NCI-H2107 treated with DMSO at 0.1 percent for 48 hours (cell line): ENCODE results near the gene CAPZB.

Experiments
- DNase-seq: peaks from one replicate; lab custom pipeline; 2025; ENCODE audit not compliant: unreplicated experiment; lab: John Stamatoyannopoulos, UW

CAPZB gene

DNA sequence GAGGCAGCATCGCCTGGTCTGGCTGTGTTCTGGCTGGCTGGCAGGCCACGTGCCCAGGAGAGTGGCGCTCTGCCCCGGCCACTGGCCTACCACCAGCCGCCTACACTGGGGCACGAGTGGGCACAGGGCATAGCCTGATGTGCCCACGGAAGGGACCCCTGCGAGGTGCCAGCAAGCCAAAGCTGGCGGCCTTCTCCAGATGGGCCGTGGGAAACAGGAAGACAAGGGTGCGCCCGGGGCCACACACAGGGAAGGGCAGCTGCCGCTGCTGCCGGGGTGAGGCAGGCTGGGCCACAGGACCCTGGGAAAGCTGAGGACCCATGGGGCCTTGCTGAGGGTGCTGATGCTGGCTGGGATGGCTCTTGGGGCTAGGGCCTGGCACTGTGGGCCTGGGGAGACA is 132.5 kb downstream of the CAPZB start:
- DNase-seq: no peak

DNA sequence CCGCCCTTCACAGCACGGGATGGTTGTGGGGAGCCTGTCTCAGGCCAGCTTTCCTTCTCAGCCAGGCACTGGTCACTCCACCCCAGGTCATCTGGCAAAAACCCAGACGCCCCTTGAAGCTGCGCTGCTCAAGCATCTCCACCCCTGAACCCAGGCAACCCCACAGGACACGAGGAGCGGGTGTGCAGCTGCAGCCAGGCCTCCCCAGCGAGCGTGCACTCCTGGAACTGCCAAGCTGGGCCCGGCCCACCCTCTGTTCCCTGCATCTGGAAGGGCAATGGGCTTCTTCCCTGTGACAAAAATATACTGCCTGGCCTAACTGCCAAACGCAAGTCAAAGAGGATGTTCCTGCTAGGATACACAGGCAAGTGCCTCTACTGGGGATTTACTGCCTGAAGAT is 133.5 kb downstream of the CAPZB start:
- DNase-seq: no peak

DNA sequence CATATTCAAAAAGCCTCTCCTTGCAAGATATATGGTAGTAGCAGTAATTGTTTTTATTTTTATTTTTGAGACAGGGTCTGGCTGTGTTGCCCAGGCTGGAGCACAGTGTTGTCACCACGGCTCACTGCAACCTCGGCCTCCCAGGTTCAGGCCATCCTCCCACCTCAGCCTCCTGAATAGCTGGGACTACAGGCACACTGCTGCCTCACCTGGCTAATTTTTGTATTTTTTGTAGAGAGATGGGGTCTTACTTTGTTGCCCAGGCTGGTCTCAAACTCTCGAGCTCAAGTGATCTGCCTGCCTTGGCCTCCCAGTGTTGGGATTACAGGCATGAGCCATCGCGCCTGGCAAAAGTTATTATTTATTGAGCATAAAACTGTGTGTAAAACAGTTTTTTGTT is 134.8 kb downstream of the CAPZB start:
- no peak for DNase-seq

DNA sequence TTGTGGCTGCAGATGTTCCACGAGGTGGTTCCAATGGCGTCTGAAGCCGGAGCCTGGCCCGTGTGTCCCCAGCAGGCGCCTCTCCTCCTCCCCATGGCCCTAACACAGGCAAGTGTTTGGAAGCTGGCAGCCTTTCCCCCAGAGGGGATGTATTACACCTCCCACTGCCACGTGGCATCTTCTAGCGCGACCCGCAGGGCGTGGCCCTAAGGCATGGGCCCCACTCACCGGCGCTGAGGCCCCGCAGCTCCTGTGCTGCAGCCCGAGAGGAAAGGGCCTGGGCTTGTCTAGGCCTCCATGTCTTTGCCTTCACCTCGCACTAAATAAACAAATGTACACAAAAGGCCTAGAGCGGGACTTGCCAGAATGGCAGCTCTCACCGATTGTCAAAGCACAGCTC is 135.3 kb downstream of the CAPZB start:
- DNase-seq: no peak

DNA sequence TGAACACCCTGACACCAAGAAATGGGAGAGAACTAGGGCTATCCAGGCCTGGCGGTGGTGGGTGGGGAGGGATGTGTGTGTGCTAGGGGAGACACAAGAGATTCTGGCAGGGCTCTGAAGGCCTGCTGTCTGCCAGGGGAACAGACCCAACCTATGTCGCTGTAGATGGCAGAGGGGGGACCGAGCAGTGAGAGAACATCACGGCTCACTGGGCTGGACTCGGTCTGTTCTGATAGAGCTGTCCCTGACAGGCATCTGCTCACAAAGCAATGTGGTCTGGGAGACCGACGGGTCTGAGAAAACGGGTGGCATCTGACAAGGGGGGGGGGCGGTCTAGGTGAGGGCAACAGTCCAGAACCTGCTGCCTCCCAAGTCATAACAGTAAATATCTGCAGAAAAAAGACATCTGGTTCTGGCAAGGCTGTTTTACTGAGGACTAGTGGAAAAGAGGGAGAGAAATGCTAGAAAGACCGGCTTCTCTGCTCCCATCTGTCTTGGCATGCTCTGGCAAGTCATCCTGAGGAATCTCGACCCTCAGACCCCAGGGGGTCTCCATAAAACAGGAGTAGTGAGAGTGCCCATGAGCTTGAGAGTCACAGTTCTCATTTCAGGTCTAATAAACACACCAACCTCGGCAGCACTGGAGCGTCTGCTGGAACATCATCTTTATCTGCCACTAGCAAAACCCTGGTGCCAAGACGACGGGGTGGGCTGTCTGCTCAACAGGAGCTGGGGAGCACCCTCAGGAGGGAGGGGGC is 136.7 kb downstream of the CAPZB start:
- DNase-seq: no peak

DNA sequence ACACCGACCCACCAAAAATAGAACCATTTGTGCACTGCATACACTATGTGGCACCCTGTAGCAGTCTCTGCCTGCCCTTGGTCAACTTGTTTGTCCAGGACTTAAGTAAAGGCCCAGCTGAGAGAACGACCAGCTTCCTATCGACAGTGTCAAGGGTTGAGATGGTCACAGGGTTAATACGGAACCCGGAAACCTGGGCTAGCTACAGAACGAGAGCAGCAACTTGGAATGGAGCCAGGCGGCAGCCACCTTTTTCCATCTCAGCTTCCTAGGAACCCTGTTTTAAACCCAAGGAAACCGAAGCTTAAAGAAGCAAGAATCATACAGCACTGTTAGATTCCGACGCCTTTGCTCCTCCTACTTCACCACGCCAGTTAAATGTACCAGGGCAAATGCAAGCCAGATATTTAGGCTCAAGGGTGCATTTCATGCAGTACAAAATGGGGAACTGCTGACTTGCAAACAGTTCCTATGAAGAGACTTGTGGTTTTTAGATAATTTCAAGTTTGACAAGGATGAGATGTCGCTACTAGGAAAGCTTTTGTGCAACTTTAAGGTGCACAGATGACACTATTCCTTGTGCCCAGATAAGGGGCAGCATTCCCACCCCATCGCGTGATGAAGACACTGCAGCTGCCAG is 137.7 kb downstream of the CAPZB start:
- no peak for DNase-seq

DNA sequence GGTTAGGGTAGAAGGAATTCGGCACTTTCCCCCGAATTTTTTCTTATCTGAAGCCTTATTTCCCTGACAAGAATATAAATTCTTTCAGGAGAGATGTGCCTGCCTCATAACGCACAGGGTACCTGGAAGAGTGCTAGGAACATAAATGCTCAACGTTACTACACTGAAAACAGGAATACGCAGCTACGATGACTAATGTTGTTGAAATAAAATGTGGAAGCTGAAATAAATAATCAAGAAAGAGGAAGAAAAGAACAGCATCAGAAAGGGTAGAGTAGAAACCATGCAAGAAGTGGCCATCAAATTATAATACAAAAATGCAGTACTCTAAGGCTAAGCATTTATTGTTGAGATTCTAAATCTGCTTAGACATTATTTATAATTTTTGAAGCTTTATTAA is 139.3 kb downstream of the CAPZB start:
- DNase-seq: no peak

DNA sequence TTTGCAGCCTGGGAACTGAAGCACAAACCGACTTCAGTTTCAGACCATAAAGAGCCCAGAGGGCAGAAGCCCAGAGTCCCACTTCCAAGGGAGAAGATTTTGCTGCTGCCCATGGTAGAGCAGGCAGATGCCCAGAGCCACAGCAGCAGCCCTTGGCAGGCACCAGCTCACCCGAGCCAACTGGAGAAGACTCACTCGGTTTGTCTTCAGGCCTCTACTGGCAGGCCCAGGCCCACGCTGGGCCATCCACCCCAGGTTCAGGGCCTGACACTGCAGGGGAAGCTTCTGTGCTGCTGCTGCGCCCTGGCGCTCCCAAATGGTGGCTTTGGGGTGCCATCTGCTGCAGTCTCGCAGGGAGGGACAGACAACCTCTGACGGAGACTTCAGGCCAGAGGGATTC is 139.9 kb downstream of the CAPZB start:
- no peak for DNase-seq

DNA sequence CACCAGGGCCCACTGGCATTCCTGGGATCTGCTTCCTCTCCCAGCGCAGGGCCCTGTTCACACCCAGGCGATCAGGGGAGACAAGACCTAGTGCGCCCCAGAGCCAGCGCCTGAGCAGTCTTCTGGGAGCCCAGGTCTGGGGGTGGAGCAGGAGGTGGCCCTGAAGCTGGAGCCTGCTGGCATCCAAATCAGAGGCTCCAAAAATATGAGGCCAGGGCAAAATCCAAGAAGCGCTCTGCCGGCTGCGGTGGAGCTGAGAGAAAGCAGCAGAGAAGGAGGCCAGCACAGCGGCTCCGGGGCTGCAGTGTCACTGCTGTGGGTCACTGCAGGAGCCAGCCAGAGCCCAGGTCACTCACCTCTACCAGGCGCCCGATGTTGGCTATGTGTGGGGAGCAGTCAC is 140.5 kb downstream of the CAPZB start:
- DNase-seq: no peak

DNA sequence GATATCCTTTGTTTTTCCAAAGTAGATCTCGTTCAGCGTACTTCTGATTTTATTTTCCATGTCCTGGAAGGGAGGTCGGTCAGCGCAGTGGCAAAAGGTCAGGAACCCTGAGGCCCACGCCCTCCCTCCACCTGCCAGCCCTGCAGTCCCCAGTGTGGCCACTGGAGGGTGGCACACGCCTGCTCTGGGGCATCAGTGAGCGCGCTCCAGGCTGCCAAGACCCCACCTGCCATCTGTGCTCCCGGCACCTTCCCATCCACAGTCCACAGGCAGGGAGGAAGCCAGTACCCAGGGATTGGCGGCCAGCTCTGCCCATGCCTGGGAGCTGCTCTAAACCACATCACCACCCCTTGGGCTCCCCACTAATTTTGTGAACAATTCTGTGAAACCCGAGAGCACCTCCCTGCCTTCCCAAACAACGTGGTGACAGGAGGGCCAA is 140.9 kb downstream of the CAPZB start:
- peak; percentile 51 for DNase-seq

DNA sequence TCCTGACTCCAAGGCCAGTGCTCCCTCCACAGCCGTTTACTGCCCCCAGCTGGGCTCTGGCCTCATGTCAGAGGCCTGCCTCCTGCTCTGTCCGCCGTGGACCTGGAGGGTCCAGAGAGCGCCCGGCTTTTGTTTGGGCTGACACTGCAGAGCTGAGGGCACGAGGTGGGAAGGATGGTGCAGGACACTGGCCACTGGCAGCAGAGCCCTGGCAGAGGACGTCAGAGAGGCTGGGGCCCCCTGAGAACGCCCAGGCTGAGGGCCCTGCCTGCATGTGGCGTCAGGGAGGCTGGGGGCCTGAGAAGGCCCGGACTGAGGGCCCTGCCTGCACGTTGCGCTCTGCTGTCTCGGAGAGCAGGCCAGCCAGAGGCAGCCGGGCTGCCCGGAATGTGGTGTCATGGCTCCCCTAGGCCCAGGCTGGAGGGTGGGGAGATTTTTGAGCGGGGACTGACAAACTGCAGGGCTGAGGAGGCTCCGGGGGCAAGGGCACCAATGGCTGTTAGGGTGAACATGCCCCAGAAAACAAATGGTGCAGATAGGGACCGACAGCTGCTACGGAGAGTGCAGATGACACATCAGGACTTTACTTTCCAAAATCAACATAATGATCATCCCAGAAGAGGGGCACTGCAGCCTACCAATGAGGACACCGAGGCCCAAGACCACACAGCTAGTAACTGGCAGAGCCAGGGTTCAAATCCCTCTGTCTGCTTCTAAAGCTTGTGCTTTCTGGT is 141.6 kb downstream of the CAPZB start:
- no peak for DNase-seq

DNA sequence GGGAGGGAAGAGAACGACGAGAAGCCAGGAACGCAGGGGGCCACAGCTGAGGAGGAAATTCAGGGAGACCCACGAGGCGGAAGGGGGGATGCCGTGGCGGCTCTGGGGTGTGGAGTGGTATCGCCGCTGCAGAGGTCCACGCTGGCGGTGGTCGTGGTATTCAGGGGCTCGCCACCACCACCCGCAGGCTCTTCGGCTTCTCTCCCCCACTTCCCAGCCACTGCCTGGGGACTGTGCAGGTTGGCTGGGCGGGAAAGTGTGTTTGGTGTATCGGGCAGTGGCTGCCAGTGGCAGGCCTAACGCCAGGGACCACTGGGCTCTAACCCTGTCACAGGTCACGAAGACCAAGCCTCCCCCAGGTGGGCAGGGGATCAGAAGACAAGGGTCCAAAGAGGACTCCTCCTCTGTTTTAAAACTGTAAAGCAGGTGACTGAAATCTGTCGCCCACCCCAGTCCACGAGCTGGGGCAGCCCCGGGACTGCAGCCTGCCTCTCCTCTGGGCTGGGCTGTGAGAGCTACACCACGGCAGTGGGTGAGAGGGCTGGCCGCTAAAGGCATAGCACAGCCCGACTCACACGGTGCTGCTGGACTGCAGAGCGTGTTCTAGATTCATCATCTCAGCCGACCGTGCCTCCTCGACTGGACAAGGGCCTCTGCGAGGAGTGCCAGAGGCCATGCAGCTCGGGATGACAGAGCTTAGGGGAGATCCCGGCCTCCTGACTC is 142.3 kb downstream of the CAPZB start:
- DNase-seq: no peak

DNA sequence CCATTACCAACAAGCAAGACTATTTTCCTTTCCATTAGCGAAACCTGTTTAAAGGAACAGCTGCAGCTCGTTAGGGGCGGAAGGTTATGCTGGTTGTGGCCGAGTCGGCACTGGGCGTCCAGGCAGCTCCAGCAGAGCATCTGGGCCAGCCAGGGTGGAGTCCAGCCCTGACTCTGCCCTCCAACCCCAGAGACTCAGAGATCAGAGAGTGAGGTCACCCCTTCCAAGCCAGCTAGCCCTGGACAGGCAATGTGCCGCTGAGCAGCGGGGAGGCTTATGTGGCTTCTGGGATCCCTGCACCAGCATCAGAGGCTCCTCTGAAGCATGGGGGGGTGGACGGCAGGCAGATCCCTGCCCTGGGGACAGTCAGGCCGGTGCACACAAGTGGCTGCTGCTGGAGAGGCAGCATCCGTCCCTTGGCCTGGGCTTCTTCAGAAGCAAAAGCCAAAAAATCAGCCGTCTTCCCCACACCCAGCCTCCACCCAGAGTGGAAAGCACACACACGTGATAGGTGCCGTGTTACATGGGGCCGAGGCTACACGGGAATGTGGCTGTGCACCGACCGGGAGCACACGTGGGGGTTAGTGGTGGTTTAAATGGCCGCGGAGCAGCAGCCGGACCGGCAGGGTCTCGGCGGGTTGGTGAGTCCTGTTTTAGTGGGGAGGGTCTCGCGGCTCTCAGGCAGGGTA is 143.1 kb downstream of the CAPZB start:
- DNase-seq: no peak

DNA sequence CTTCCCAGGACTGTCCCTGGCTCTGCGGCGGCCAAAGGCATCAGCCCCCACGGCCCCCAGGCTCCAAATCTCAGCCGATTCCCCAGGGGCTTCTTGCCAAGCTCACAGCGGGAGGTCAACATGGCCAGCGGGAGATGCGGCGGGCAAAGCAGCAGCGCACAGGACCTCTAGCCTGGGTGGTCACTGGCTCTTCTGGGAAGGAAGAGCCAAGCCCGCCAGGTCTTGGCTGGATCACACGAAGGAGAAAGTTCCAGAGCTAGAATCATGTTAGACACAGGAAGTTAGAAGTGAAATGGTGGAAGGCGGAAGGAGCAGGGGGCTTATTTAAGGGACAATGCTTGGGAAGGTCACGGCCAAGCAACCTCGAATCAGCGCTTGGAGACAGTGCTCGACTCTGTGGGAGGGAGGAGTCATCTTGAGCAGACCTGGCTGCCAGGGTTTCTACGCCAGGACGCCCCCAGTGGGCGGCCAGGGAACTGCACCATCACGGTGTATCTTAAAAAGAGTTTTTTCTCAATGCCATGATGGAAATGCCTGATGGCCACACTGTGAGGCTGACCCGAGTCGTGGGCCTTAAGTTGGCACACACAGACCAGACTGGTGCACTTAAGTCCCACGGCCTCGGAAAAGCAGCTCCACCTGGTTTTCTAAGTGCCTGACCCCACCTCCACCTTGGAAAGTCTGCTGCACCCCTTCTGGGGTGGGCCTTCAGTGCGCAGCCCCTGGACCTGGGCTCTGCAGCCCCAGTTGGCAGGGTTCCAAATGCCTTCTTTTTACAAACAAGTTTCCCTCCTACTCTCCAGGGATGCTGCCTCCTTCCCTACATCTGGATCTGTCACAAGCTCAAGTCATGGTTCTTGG is 143.9 kb downstream of the CAPZB start:
- DNase-seq: no peak

DNA sequence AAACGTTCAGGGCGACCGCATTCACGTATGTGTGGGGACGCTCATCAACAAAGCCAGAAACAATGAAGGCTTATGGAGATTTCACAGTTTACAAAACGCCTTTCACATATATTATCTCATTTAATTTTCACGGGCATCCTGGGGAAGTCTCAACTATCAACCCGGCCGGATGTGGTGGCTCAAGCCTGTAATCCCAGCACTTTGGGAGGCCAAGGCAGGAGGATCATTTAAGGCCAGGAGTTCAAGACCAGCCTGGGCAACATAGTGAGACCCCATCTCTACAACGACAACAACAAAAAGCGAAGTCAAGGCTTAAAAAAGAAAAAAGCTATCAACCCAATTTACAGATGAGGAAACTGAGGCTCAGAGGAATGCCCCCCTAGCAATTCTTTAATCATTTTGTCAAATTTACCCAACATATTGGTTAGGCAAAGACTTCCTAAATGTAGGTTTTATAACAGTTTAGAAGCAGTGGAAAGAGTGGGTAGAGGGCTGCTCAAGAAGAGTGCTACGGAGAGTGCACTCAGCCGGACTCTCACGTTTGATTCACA is 144.9 kb downstream of the CAPZB start:
- no peak for DNase-seq

DNA sequence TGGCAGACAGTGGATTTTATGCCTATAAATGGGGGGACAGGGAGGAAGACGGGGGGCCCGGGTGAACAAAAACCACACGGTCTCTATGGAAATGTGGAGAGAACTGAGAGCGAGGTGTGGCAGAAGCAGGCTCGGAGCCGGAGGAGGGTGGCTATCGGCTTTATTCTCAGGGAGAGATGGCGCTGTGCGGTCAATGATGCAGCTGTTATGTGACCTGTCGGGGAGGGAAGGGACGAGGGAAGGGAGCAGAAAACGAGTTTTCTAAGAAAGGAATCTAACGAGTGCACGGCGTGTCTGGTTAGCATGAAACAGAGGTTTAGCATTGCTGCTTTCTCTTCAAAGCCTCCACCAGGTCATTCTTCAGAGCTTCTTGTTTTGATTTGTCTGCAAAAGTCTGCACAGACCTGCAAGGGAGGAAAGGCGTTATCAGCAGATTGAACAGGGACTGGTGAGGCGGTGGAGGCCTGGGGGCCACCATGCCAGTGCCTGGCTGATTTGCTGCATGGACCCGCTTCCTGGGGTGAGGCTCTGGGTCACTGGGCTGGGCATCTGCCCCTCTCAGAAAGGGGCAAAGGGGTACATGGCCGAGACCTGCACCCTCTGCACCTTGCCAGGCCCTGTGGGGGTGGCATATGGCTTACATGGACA is 146.0 kb downstream of the CAPZB start:
- no peak for DNase-seq

DNA sequence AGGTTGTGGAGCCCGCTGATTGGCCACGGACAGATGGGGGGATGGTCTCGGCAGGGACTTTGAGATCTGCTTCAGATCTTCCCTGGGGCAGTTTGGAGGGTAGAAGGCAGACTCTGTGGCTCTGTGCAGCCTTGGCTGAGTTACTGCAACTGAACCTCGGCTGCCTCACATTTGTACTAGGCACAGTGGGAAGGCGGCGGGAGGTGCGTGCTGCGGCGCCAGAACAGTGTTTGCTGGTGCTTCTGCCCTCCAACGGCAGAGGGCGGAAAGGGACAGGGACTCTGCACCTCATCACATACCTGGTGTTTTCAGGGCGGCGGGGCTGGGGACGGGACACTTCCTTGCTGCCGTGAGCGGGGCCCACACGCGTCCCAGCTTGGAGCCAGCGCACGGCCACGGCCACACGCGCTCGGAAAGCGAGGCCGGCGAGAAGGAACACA is 147.0 kb downstream of the CAPZB start:
- DNase-seq: no peak

DNA sequence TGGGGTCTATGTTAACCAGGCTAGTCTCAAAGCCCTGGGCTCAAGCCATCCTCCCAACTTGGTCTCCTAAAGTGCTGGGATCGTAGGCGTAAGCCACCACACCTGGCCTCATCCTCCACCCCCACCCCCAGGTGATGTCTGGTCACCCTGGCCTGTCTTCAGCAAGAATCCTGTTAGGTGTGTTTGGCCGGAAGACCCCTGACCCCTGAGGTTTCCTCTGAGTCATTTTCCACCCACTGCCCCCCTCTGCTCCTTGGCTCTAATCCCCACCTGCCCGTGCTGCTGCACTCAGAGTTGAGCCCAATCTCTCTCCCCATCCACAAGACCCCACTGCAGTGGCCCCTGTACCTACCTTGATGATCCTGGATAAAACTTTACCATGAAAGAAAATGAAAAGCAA is 148.1 kb downstream of the CAPZB start:
- DNase-seq: no peak

DNA sequence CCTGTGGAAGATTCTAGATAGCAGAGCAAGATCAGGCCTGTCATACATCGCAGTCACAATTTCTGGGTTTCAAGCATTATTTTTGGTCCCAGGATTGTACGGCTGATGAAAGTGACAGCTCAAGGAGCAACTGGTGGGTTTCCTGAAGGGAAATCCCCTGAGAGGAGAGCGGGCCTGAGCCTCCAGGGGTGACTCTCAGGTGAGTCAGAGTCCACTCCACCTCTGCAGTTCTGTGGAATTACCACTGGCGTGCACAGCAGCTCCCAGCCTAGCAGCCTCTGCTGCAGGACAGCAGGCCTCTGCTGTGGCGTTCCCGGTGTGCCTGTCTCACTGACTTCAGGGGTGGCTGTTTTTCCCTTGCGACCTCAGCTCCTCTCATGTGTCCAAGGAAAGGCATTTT is 148.8 kb downstream of the CAPZB start:
- no peak for DNase-seq
